WTC11 (cell line): ENCODE data around the gene RGS1. TPM values are rescaled to one million over a fixed set of nuclear protein-coding genes. Genes with fewer than 3 reads are reported as not detected.

Source experiments
- ATAC-seq: fragments of 200-7000 bp; cut with Tn5 transposase; 2 replicates; pipeline ENCODE4 v1.10.0; 2021; ENCODE audit warnings: mild to moderate bottlenecking, moderate library complexity
- CTCF ChIA-PET: fragments of 300-600 bp; sonication (Branson Sonifier 250); formaldehyde crosslinking; loops from one replicate; lab custom pipeline; 2021; ENCODE audit warnings: antibody characterized with exemption; lab: Charles Lee
- POLR2A ChIA-PET: fragments of 350-600 bp; sonication (Branson Sonifier 250); formaldehyde crosslinking; loops from one replicate; lab custom pipeline; 2021; ENCODE audit warnings: antibody characterized with exemption; lab: Charles Lee
- DNase-seq: peaks from one replicate; pipeline ENCODE4 v3.0.0; 2021; ENCODE audit warnings: low spot score
- H3K27ac Mint-ChIP-seq: 2 replicates; pipeline ENCODE4 v1.8.0; 2021; ENCODE audit warnings: mixed read lengths
- H3K27me3 Mint-ChIP-seq: 2 replicates; pipeline ENCODE4 v1.8.0; 2021; ENCODE audit warnings: low read depth, mild to moderate bottlenecking, moderate library complexity, mixed read lengths
- H3K36me3 Mint-ChIP-seq: 2 replicates; pipeline ENCODE4 v1.8.0; 2021; ENCODE audit warnings: mixed read lengths
- H3K4me1 Mint-ChIP-seq: 2 replicates; pipeline ENCODE4 v1.8.0; 2022; ENCODE audit warnings: mixed read lengths
- H3K4me3 Mint-ChIP-seq: 2 replicates; pipeline ENCODE4 v1.8.0; 2021; ENCODE audit warnings: mild to moderate bottlenecking, moderate library complexity, mixed read lengths
- H3K9me3 Mint-ChIP-seq: 2 replicates; pipeline ENCODE4 v1.8.0; 2021; ENCODE audit warnings: mixed read lengths
- AFF4 ChIP-seq: sonication (generic); formaldehyde crosslinking; IDR thresholded peaks from 2 replicates; pipeline ENCODE4 v1.8.1; 2023; ENCODE audit warnings: mild to moderate bottlenecking, missing genetic modification reagents, borderline replicate concordance
- ATF6 ChIP-seq: sonication (generic); formaldehyde crosslinking; IDR thresholded peaks from 2 replicates; pipeline ENCODE4 v1.8.1; 2023; ENCODE audit warnings: mild to moderate bottlenecking, missing genetic modification reagents
- E2F1 ChIP-seq: sonication (generic); formaldehyde crosslinking; IDR thresholded peaks from 2 replicates; pipeline ENCODE4 v1.8.0; 2022; ENCODE audit warnings: mild to moderate bottlenecking, missing genetic modification reagents
- JAZF1 ChIP-seq: fragments of 250-450 bp; sonication (Bioruptor Pico); IDR thresholded peaks from 2 replicates; pipeline ENCODE4 v1.9.0; 2021; ENCODE audit warnings: moderate library complexity, mild to moderate bottlenecking, inconsistent platforms
- MAX ChIP-seq: sonication (generic); formaldehyde crosslinking; IDR thresholded peaks from 2 replicates; pipeline ENCODE4 v1.8.0; 2022; ENCODE audit warnings: mild to moderate bottlenecking, missing genetic modification reagents
- NFATC4 ChIP-seq: fragments of 250-450 bp; sonication (Bioruptor Pico); IDR thresholded peaks from 2 replicates; pipeline ENCODE4 v1.9.0; 2021; ENCODE audit warnings: mild to moderate bottlenecking
- RELA ChIP-seq: sonication (generic); formaldehyde crosslinking; IDR thresholded peaks from 2 replicates; pipeline ENCODE4 v1.8.1; 2022; ENCODE audit warnings: missing genetic modification reagents, mild to moderate bottlenecking, borderline replicate concordance
- SMAD4 ChIP-seq: sonication (generic); formaldehyde crosslinking; IDR thresholded peaks from 2 replicates; pipeline ENCODE4 v1.8.0; 2022; ENCODE audit warnings: mild to moderate bottlenecking, missing genetic modification reagents
- TEAD1 ChIP-seq: sonication (generic); formaldehyde crosslinking; IDR thresholded peaks from 2 replicates; pipeline ENCODE4 v1.8.0; 2022; ENCODE audit warnings: mild to moderate bottlenecking, missing genetic modification reagents
- TEAD4 ChIP-seq: sonication (generic); formaldehyde crosslinking; IDR thresholded peaks from 2 replicates; pipeline ENCODE4 v1.8.0; 2022; ENCODE audit warnings: mild to moderate bottlenecking, missing genetic modification reagents
- ZNF121 ChIP-seq: sonication (generic); formaldehyde crosslinking; IDR thresholded peaks from 2 replicates; pipeline ENCODE4 v1.8.0; 2023; ENCODE audit warnings: missing genetic modification reagents
- ZNF138 ChIP-seq: sonication (generic); formaldehyde crosslinking; conservative IDR thresholded peaks from 2 replicates; pipeline ENCODE4 v1.8.1; 2022; ENCODE audit warnings: mild to moderate bottlenecking, moderate library complexity, missing genetic modification reagents
- ZNF263 ChIP-seq: sonication (generic); formaldehyde crosslinking; IDR thresholded peaks from 2 replicates; pipeline ENCODE4 v1.8.1; 2022; ENCODE audit warnings: low read depth, mild to moderate bottlenecking, moderate library complexity, missing genetic modification reagents
- ZNF532 ChIP-seq: fragments of 250-450 bp; sonication (Bioruptor Pico); IDR thresholded peaks from 2 replicates; pipeline ENCODE4 v1.9.0; 2021; ENCODE audit warnings: mild to moderate bottlenecking, borderline replicate concordance
- ZNF671 ChIP-seq: fragments of 250-450 bp; sonication (Bioruptor Pico); IDR thresholded peaks from 2 replicates; pipeline ENCODE4 v1.8.0; 2021; ENCODE audit warnings: mild to moderate bottlenecking
- total RNA-seq: library from RNA; stranded (reverse); gene quantifications from 3 replicates; pipeline ENCODE4 v1.2.3, GENCODE V29; 2021
- TF ChIP-seq, protein P1 (sequence below): sonication (generic); formaldehyde crosslinking; IDR thresholded peaks from 2 replicates; pipeline ENCODE4 v1.8.1; 2022; ENCODE audit warnings: mild to moderate bottlenecking, missing genetic modification reagents, moderate library complexity, borderline replicate concordance
- TF ChIP-seq, protein P2 (sequence below): sonication (generic); formaldehyde crosslinking; IDR thresholded peaks from 2 replicates; pipeline ENCODE4 v1.8.1; 2022; ENCODE audit warnings: low read depth, mild to moderate bottlenecking, moderate library complexity, missing genetic modification reagents, borderline replicate concordance
- TF ChIP-seq, protein P3 (sequence below): sonication (generic); formaldehyde crosslinking; IDR thresholded peaks from 2 replicates; pipeline ENCODE4 v1.8.1; 2023; ENCODE audit warnings: mild to moderate bottlenecking, moderate library complexity, missing genetic modification reagents
- TF ChIP-seq, protein P4 (sequence below): fragments of 250-450 bp; sonication (Bioruptor Pico); IDR thresholded peaks from 2 replicates; pipeline ENCODE4 v1.8.0; 2021; ENCODE audit warnings: mild to moderate bottlenecking

RGS1 gene
- total RNA-seq, 1 experiment from 2014 or later: 0.22 TPM

- Mint-ChIP-seq H3K27ac (no peak overlapping the region), H3K36me3 (no peaks in the 10 kb centered on the region), H3K9me3 (no peaks in the 10 kb centered on the region), H3K4me1 (peaks cover 8% of the 10 kb centered on the region), H3K4me3 (no peak overlapping the region), H3K27me3 (no peaks in the 10 kb centered on the region)
- TF ChIP-seq E2F1 (CRISPR knock-in tag): no peak
- no peak for TF ChIP-seq ZNF671 (CRISPR knock-in tag)
- TF ChIP-seq, protein P1, sequence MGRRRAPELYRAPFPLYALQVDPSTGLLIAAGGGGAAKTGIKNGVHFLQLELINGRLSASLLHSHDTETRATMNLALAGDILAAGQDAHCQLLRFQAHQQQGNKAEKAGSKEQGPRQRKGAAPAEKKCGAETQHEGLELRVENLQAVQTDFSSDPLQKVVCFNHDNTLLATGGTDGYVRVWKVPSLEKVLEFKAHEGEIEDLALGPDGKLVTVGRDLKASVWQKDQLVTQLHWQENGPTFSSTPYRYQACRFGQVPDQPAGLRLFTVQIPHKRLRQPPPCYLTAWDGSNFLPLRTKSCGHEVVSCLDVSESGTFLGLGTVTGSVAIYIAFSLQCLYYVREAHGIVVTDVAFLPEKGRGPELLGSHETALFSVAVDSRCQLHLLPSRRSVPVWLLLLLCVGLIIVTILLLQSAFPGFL: no peak
- TF ChIP-seq SMAD4: no peak
- TF ChIP-seq TEAD4 (CRISPR knock-in tag): no peak
- TF ChIP-seq, protein P2, sequence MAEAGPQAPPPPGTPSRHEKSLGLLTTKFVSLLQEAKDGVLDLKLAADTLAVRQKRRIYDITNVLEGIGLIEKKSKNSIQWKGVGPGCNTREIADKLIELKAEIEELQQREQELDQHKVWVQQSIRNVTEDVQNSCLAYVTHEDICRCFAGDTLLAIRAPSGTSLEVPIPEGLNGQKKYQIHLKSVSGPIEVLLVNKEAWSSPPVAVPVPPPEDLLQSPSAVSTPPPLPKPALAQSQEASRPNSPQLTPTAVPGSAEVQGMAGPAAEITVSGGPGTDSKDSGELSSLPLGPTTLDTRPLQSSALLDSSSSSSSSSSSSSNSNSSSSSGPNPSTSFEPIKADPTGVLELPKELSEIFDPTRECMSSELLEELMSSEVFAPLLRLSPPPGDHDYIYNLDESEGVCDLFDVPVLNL (CRISPR knock-in tag): no peak
- no peak for TF ChIP-seq ZNF121 (CRISPR knock-in tag)
- TF ChIP-seq AFF4: no peak
- TF ChIP-seq ZNF532: no peak
- TF ChIP-seq NFATC4 (CRISPR knock-in tag): no peak
- TF ChIP-seq RELA (CRISPR knock-in tag): no peak
- TF ChIP-seq JAZF1: no peak
- TF ChIP-seq, protein P3, sequence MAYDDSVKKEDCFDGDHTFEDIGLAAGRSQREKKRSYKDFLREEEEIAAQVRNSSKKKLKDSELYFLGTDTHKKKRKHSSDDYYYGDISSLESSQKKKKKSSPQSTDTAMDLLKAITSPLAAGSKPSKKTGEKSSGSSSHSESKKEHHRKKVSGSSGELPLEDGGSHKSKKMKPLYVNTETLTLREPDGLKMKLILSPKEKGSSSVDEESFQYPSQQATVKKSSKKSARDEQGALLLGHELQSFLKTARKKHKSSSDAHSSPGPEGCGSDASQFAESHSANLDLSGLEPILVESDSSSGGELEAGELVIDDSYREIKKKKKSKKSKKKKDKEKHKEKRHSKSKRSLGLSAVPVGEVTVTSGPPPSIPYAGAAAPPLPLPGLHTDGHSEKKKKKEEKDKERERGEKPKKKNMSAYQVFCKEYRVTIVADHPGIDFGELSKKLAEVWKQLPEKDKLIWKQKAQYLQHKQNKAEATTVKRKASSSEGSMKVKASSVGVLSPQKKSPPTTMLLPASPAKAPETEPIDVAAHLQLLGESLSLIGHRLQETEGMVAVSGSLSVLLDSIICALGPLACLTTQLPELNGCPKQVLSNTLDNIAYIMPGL (CRISPR knock-in tag): no peak
- no peak for TF ChIP-seq ZNF138 (CRISPR knock-in tag)
- no peak for TF ChIP-seq ATF6 (CRISPR knock-in tag)
- no peak for TF ChIP-seq TEAD1 (CRISPR knock-in tag)
- TF ChIP-seq ZNF263 (CRISPR knock-in tag): no peak
- no peak for TF ChIP-seq MAX (CRISPR knock-in tag)
- TF ChIP-seq, protein P4, sequence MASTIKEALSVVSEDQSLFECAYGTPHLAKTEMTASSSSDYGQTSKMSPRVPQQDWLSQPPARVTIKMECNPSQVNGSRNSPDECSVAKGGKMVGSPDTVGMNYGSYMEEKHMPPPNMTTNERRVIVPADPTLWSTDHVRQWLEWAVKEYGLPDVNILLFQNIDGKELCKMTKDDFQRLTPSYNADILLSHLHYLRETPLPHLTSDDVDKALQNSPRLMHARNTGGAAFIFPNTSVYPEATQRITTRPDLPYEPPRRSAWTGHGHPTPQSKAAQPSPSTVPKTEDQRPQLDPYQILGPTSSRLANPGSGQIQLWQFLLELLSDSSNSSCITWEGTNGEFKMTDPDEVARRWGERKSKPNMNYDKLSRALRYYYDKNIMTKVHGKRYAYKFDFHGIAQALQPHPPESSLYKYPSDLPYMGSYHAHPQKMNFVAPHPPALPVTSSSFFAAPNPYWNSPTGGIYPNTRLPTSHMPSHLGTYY (CRISPR knock-in tag): no peak
- CTCF ChIA-PET: no interaction called here
- DNase-seq (no peak), ATAC-seq (no peak)
- POLR2A ChIA-PET: no interaction called here
Observed at GRCh38 chr1:192557841-192558595, 17.6 kb upstream of the RGS1 start.
